HK-2 (cell line): ENCODE measurements around the gene MMD2.

ENCODE experiments used
- DNase-seq: peaks from one replicate; pipeline ENCODE4 v3.0.0-alpha.2; 2018; ENCODE audit not compliant: unreplicated experiment

MMD2 gene

GRCh38 chr7:4959306-4959705, 319 bp upstream of the MMD2 start:
- DNase-seq = no peak

- no peak for DNase-seq
Measured at GRCh38 chr7:4957847-4958476, 1.0 kb downstream of the MMD2 start.

GRCh38 chr7:4951903-4952636, 6.9 kb downstream of the MMD2 start:
- no peak for DNase-seq

DNA sequence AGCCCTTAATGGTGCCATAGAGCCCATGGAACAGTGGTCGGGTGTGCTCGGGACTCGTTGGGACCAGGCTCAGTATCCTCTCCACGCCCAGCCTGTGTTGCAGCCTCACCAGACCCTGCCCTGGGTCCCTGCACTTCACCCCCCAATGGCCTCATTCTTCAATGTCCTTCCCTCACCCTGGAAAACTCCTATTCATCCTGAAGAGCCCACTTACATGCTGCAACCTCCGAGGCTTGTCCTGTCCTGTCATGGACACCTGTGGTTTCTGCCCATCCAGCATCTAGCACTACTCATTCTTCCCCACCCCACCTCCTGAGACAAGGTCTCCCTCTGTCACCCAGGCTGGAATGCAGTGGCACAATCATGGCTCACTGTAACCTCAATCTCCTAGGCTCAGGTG, 7.7 kb downstream of the MMD2 start:
- no peak for DNase-seq

GRCh38 chr7:4948402-4948801, 10.6 kb downstream of the MMD2 start:
- DNase-seq = no peak

DNA sequence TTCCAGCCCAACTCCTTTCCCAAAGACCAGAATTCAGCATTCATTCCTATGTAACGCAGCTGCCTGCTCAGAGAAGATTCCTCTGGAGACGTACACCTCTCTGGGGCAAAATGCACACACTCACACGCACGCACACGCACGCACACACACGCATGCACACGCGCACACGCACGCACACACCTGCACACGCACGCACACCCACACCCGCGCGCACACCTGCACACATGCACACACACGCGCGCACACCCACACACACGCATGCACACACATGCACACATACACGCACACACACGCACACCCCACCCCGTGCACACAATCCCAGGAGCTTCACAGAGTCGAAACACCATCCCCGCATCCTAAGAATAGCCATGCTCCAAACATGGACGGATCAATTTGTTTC, 13.0 kb downstream of the MMD2 start:
- no peak for DNase-seq

DNA sequence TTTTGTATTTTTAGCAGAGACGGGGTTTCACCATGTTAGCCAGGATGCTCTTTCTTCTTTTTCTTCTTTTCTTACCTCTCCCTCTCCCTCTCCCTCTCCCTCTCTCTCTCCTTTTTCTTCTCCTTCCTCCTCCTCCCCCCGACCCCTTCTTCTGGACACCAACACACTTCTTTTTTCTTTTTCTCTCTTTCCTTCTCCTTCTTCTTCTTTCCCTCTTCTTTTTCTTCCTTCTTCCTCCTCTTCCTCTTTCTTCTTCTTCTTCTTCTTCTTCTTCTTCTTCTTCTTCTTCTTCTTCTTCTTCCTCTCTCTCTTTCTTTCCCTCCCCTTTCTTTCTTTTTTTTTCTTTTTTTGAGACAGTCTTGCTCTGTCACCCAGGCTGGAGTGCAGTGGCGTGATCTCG, 14.0 kb downstream of the MMD2 start:
- DNase-seq = no peak

DNA sequence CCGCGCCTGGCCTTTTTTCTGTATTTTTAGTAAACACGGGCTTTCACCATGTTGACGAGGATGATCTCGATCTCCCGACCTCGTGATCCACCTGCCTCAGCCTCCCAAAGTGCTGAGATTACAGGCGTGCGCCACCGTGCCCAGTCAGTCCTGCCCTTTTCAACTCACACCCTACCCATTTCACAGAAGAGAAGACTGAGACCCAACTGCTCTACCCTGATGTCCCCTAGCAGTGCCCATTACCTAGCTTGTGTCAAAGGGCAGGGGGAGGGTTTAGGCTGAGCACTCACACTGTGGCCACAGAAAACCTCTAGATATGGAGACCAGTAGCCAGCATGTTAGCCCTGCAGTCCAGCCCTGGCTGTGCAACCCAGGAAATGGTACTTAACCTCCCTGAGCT, 15.7 kb downstream of the MMD2 start:
- no peak for DNase-seq

GRCh38 chr7:4939971-4940728, 18.8 kb downstream of the MMD2 start:
- no peak for DNase-seq

DNA sequence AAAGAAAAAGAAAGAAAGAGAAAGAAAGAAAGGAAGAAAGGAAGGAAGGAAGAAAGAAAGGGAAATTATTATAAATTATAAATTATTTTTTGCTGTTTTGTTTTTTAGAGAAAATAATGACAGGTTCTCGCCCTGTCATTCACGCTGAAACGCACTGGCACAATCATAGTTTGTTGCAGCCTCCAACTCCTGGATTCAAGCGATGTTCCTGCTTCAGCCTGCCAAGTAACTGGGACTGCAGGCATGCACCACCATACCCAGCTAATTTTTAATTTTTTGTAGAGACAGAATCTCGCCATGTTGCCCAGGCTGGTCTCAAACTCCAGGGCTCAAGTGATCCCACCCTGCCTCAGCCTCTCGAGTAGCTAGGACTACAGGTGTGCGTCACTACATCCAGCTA, 21.6 kb downstream of the MMD2 start:
- DNase-seq = no peak

DNA sequence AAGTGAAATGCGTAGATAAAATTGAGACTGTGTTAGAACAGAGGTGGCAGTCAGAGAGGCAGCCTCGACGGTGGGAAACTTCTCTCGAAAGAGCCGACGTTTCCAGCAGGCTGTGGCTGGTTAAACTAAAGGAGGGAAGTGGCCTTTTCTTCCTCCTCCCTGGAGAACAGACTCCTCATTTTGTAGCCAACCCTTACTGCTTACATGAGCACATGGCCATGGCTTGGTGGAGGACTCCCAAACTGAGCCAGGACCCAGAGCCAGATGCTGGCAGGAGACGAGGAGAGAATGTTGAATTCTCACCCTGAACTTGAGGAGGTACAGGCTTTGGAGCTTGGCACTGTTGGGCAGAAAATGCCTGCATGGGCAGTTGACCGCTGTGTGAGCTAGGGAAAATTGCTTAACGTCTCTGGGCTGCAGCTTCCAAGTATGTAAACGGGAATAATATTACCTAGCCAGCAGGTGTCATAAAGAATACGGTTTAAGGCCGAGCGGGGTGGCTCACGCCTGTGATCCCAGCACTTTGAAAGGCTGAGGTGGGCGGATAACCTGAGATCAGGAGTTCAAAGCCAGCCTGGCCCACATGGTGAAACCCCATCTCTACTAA, 24.5 kb downstream of the MMD2 start:
- no peak for DNase-seq

DNA sequence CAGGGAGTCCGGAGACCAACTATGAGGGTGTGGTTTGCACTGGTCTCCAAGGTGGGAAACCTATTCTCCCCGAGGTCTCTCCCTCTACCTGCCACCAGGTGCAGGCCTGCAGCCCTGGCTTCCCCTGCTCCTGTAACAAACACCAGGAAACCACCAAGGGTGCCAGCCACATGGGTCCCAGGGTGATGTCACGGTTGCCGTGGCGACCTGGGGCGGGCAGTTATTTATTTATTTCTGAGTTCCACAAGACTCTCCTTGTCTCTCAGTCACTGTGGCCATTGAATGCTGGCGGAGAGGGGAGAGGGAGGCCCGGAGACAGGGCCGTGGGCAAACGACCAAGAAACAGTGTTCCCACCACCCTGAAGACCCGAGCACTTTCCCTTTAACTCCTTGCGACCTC, 27.0 kb downstream of the MMD2 start:
- DNase-seq = peak; percentile 60

GRCh38 chr7:4929005-4929404, 30.0 kb downstream of the MMD2 start:
- DNase-seq = no peak

DNA sequence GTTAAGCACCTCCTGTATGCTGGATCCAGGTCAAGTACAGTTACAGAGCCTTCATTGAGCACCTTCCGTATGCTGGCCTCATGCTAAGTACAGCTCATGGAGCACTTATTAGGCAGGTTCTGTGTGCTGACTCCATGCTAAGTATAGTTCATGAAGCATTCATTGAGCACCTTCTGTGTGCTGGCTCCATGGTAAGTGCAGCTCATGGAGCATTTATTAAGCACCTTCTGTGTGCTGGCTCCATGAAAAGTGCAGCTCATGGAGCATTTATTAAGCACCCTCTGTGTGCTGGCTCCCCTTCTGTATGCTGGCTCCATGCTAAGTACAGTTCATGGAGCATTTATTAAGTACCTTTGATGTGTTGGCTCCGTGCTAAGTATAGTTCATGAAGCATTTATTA, 30.5 kb downstream of the MMD2 start:
- no peak for DNase-seq

- DNase-seq = no peak
Measured at GRCh38 chr7:4919969-4920766, 38.8 kb downstream of the MMD2 start.

DNA sequence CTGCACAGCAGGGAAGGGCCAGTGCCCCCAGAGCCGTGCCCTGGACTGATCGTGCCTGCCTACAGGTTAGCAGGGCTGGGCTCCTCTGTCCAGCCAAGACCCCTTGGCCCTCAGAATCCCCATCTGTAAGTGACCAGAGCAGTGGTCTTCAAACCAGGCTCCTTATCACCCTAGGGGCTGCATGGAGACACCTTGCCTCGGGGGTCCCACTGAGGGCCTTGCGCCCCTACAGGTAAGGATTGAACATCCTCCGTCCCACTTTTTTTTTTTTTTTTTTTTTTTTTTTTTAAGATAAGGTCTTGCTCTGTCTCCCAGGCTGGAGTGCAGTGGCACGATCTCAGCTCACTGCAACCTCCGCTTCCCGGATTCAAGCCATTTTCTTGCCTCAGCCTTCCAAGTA, 42.9 kb downstream of the MMD2 start:
- no peak for DNase-seq

DNA sequence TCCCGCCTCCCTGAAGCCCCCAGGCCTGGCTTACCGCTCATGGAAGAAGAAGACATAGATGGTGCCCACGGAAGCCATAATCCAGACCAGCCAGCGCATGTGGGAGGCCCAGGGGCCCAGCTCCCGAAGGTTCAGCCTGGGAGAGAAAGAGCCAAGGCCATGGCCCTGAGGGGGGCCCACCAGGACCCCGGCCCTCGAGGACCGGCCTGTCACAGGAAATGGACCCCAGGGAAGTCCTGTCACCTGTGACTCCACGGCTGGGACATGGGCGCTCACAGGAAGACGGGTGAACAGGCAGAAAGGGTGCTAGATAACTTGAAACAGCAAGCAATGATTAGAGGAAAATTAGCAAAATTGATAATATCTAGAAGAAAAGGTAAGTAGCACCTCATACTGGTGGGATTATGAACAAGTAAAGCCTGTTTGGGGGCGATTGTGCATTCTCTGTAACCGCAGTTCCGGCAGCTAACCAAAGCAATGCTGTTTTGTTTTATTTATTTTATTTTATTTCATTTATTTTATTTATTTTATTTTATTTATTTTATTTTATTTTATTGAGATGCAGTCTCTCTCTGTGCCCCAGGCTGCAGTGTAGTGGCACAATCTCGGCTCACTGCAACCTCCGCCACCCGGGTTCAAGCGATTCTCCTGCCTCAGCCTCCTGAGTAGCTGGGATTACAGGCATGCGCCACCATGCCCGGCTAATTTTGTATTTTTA, 47.7 kb downstream of the MMD2 start:
- no peak for DNase-seq

GRCh38 chr7:4906682-4907081, 52.3 kb downstream of the MMD2 start:
- DNase-seq = no peak

DNA sequence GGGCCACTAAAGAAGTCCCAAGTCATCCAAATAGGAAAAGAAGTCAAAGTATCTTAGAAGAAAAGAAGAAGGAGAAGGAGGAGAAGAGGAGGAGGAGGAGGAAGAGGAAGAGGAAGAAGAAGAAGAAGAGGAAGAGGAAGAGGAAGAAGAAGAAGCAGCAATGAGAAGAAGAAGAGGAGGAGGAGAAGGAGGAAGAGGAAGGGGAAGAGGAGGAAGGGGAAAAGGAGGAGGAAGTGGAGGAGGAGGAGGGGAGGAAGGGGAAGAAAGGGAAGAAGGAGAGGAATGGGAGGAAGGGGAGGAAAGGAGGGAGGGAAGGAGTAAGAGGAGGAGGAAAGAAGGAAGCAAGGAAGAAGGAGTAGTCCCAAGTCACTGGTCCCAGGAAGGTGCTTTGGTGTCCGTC, 53.8 kb downstream of the MMD2 start:
- no peak for DNase-seq

DNA sequence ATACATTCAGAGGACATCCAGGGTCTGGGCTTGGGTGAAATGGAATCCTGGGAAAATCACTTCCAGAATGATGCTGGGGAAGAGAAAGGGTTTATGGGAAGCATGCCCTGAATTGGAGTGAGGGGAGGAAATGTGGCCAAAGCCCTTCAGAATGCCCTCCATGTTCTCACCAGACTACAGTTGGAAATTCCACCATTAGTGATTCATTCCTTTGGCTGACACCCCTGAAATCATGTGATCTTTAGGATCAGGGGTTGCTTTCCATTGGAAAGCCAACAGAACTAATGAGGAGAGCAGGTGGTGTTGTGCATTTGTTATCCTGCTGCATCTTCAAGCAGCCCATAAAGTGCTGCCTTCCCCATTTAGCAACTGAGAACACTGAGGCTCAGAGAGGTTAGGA, 54.6 kb downstream of the MMD2 start:
- no peak for DNase-seq

- no peak for DNase-seq
Measured at GRCh38 chr7:4895766-4896165, 63.2 kb downstream of the MMD2 start.
